HepG2 (cell line): Measurements from ENCODE around the gene IGFN1. TPM values are rescaled to one million over a fixed set of nuclear protein-coding genes. Genes with fewer than 3 reads are reported as not detected.

ENCODE experiments used
- ATAC-seq: fragments of 200-7000 bp; cut with Tn5 transposase; 3 replicates; pipeline ENCODE4 v1.9.1; 2020; ENCODE audit warnings: mild to moderate bottlenecking, moderate library complexity
- BruUV-seq: library from RNA; stranded (reverse); fragments of 400-500 nt; replicated peaks from 2 replicates; lab custom pipeline; 2021; lab: Mats Ljungman, UMichigan
- CTCF ChIA-PET: fragments of 300-600 bp; formaldehyde crosslinking; extraction: SDS; loops from one replicate; lab custom pipeline; 2021; ENCODE audit warnings: low total read pairs, inconsistent platforms, low intra/inter-chr PET ratio; lab: Yijun Ruan, JAX
- POLR2A ChIA-PET: fragments of 350-600 bp; sonication (Branson Sonifier 250); formaldehyde crosslinking; loops from one replicate; lab custom pipeline; 2020; ENCODE audit warnings: antibody characterized with exemption, inconsistent platforms; lab: Yijun Ruan, JAX
- DNase-seq: peaks from one replicate; pipeline ENCODE4 v3.0.0-alpha.2; 2015; ENCODE audit warnings: low spot score
- FAIRE-seq: peaks from 3 replicates; lab custom pipeline; 2011; peaks lifted over from hg19 to GRCh38; lab: Jason Lieb, UNC
- H2AFZ ChIP-seq: one replicate; pipeline ENCODE4 v1.6.1; 2011; ENCODE audit warnings: low read length, inconsistent platforms
- H3K27ac ChIP-seq: fragments of 300-600 bp; 3 replicates; pipeline ENCODE4 v1.8.0; 2011; ENCODE audit warnings: mixed run types, mild to moderate bottlenecking, mixed read lengths, low read length, inconsistent platforms; ENCODE audit not compliant: insufficient read depth; ENCODE audit errors: extremely low read length
- H3K27me3 ChIP-seq, 2 experiments: fragments of 200-600 bp in 1 of 2; 2 replicates in 1 of 2; 3 replicates in 1 of 2; pipeline versions ENCODE4 v1.6.0 to v1.8.0; 2011; ENCODE audit warnings: low read length in 2 of 2, mild to moderate bottlenecking in 2 of 2, moderate library complexity in 2 of 2, inconsistent platforms in 1 of 2; ENCODE audit not compliant: insufficient read depth in 2 of 2, control insufficient read depth in 1 of 2
- H3K36me3 ChIP-seq, 2 experiments: fragments of 200-600 bp in 1 of 2; replicated peaks in 1 of 2; 2 replicates in 1 of 2; 3 replicates in 1 of 2; pipeline versions ENCODE4 v1.5.1 to v1.8.0; 2011; ENCODE audit warnings: low read length in 2 of 2, inconsistent platforms in 1 of 2; ENCODE audit not compliant: insufficient read depth in 2 of 2, control insufficient read depth in 1 of 2
- H3K4me1 ChIP-seq: 2 replicates; pipeline ENCODE4 v1.5.1; 2012; ENCODE audit warnings: low read length, inconsistent platforms; ENCODE audit not compliant: insufficient read depth
- H3K4me2 ChIP-seq: 2 replicates; pipeline ENCODE4 v1.6.0; 2011; ENCODE audit warnings: low read depth, low read length, inconsistent platforms
- H3K4me3 ChIP-seq, 3 experiments: fragments of 200-600 bp in 1 of 3; sonication (generic), shearing (Covaris generic) in 1 of 3; replicated peaks in 1 of 3; 2 replicates each; pipeline ENCODE4 v1.5.1; 2011 to 2016; ENCODE audit warnings: low read length in 3 of 3, inconsistent platforms in 2 of 3, low read depth in 2 of 3, mild to moderate bottlenecking in 2 of 3, control low read depth in 1 of 3, mixed read lengths in 1 of 3; ENCODE audit not compliant: insufficient read depth in 1 of 3
- H3K79me2 ChIP-seq: one replicate; pipeline ENCODE4 v1.6.1; 2011; ENCODE audit warnings: low read length, inconsistent platforms; ENCODE audit not compliant: insufficient read depth
- H3K9ac ChIP-seq: 2 replicates; pipeline ENCODE4 v1.6.0; 2011; ENCODE audit warnings: mild to moderate bottlenecking, low read depth, low read length, inconsistent platforms; ENCODE audit not compliant: insufficient read depth
- H3K9me3 ChIP-seq: 2 replicates; pipeline ENCODE4 v1.5.1; 2012; ENCODE audit warnings: mild to moderate bottlenecking, low read length
- H4K20me1 ChIP-seq: 2 replicates; pipeline ENCODE4 v1.6.0; 2011; ENCODE audit warnings: inconsistent platforms, mild to moderate bottlenecking, low read length, moderate library complexity; ENCODE audit not compliant: insufficient read depth
- FOXK1 ChIP-seq: sonication (generic); formaldehyde crosslinking; IDR thresholded peaks from 2 replicates; pipeline ENCODE4 v1.4.0; 2020; ENCODE audit warnings: low read depth, missing genetic modification reagents, borderline replicate concordance
- JARID2 ChIP-seq: sonication (generic); formaldehyde crosslinking; IDR thresholded peaks from 2 replicates; pipeline ENCODE4 v1.8.1; 2023; ENCODE audit warnings: missing genetic modification reagents, inconsistent platforms; ENCODE audit not compliant: insufficient replicate concordance
- KAT7 ChIP-seq: IDR thresholded peaks from 2 replicates; pipeline ENCODE4 v1.6.1; 2018; ENCODE audit warnings: borderline replicate concordance, missing compliant biosample characterization
- MAFK ChIP-seq, 2 experiments: IDR thresholded peaks in 1 of 2; conservative IDR thresholded peaks in 1 of 2; 2 replicates each; pipeline ENCODE4 v1.6.1; 2011; ENCODE audit warnings: improper control_type of control experiment in 2 of 2, low read length in 2 of 2
- MTA1 ChIP-seq: sonication (generic); formaldehyde crosslinking; IDR thresholded peaks from 2 replicates; pipeline ENCODE4 v1.4.0; 2020; ENCODE audit warnings: missing genetic modification reagents, mild to moderate bottlenecking, borderline replicate concordance
- NFE2 ChIP-seq: sonication (generic); formaldehyde crosslinking; IDR thresholded peaks from 2 replicates; pipeline ENCODE4 v1.4.0; 2020; ENCODE audit warnings: missing genetic modification reagents
- NFE2L1 ChIP-seq: sonication (generic); formaldehyde crosslinking; IDR thresholded peaks from 2 replicates; pipeline ENCODE4 v1.4.0; 2020; ENCODE audit warnings: missing genetic modification reagents, mild to moderate bottlenecking, borderline replicate concordance
- NR0B2 ChIP-seq: sonication (generic); formaldehyde crosslinking; IDR thresholded peaks from 2 replicates; pipeline ENCODE4 v1.4.0; 2020; ENCODE audit warnings: mild to moderate bottlenecking, missing genetic modification reagents
- NR1H2 ChIP-seq: sonication (generic); formaldehyde crosslinking; IDR thresholded peaks from 2 replicates; pipeline ENCODE4 v1.8.1; 2022; ENCODE audit warnings: low read depth, missing genetic modification reagents, borderline replicate concordance
- SIX4 ChIP-seq: sonication (generic); formaldehyde crosslinking; IDR thresholded peaks from 2 replicates; pipeline ENCODE4 v1.4.0; 2020; ENCODE audit warnings: missing genetic modification reagents
- SMARCC2 ChIP-seq: fragments of 450-650 bp; IDR thresholded peaks from 2 replicates; pipeline ENCODE4 v1.6.1; 2017; ENCODE audit warnings: antibody characterized with exemption, mild to moderate bottlenecking
- ZBTB4 ChIP-seq: sonication (generic); formaldehyde crosslinking; IDR thresholded peaks from 2 replicates; pipeline ENCODE4 v1.4.0; 2020; ENCODE audit warnings: missing genetic modification reagents, mild to moderate bottlenecking, borderline replicate concordance
- ZFAT ChIP-seq: sonication (generic); formaldehyde crosslinking; conservative IDR thresholded peaks from 2 replicates; pipeline ENCODE4 v1.8.1; 2023; ENCODE audit warnings: missing genetic modification reagents, inconsistent platforms
- ZMAT5 ChIP-seq: sonication (generic); formaldehyde crosslinking; IDR thresholded peaks from 2 replicates; pipeline ENCODE4 v1.5.0; 2020; ENCODE audit warnings: mild to moderate bottlenecking, low read depth, missing genetic modification reagents, borderline replicate concordance
- ZMYM2 ChIP-seq: sonication (generic); formaldehyde crosslinking; IDR thresholded peaks from 2 replicates; pipeline ENCODE4 v1.8.0; 2022; ENCODE audit warnings: mild to moderate bottlenecking, missing genetic modification reagents
- ZNF225 ChIP-seq: sonication (generic); formaldehyde crosslinking; IDR thresholded peaks from 2 replicates; pipeline ENCODE4 v1.4.0; 2020; ENCODE audit warnings: mild to moderate bottlenecking, missing genetic modification reagents
- ZNF34 ChIP-seq: sonication (generic); formaldehyde crosslinking; IDR thresholded peaks from 2 replicates; pipeline ENCODE4 v1.4.0; 2020; ENCODE audit warnings: mild to moderate bottlenecking, missing genetic modification reagents, borderline replicate concordance
- ZNF576 ChIP-seq: sonication (generic); formaldehyde crosslinking; IDR thresholded peaks from 2 replicates; pipeline ENCODE4 v1.4.0; 2020; ENCODE audit warnings: mild to moderate bottlenecking, missing genetic modification reagents
- ZNF674 ChIP-seq: sonication (generic); formaldehyde crosslinking; IDR thresholded peaks from 2 replicates; pipeline ENCODE4 v1.5.0; 2020; ENCODE audit warnings: low read depth, mild to moderate bottlenecking, missing genetic modification reagents
- WGBS: methylation state at CpG from one replicate; pipeline ENCODE4 v1.1.6; 2017; ENCODE audit warnings: low lambda C conversion rate; 5-methylcytosine and 5-hydroxymethylcytosine counted together
- in situ Hi-C: cut with HindIII; loops from 2 replicates; pipeline ENCODE4 v1.10.0; 2017; ENCODE audit warnings: low pct_unique_long_range_greater_than_20kb; ENCODE audit not compliant: extremely low pct_ligation_motif_present
- intact Hi-C: fragments of 100-400 bp; cut with micrococcal nuclease; formaldehyde crosslinking; loops from one replicate; pipeline ENCODE4 v1.10.0; 2022; ENCODE audit not compliant: unreplicated experiment
- polyA plus RNA-seq, 8 experiments: library from polyadenylated mRNA; depleted of rRNA in 3 of 8; stranded (reverse) in 7 of 8; unstranded in 1 of 8; fragments of >200 nt; fragmentation: Illumina TruSeq in 4 of 8; extraction: Trizol in 4 of 8; gene quantifications; 2 replicates each; pipeline versions ENCODE4 v1.2.1 to v1.2.3, GENCODE V29; 2011 to 2016; ENCODE audit warnings: low read depth in 4 of 8, missing spikeins in 1 of 8, mixed read lengths in 1 of 8; ENCODE audit not compliant: insufficient read depth in 1 of 8
- total RNA-seq, 5 experiments: library from RNA; depleted of rRNA; stranded (reverse); fragments of >200 nt; fragmentation: Illumina TruSeq; extraction: Trizol; gene quantifications; 2 replicates each; pipeline ENCODE4 v1.2.3, GENCODE V29; 2016; ENCODE audit warnings: low read depth in 1 of 5

Gene IGFN1
- total and polyA plus RNA-seq, 2 of the 13 experiments (the other 11 are each of a cell fraction or from before 2014, with no cell fraction given), result 0.04 to 0.05 TPM

GRCh38 chr1:201180141-201180540 is 10.5 kb upstream of the IGFN1 start:
- Histone ChIP-seq H3K79me2 (no peaks in the 10 kb centered on the region), H4K20me1 (no peaks in the 10 kb centered on the region), H2AFZ (no peak overlapping the region), H3K9ac (no peak overlapping the region), H3K9me3 (no peaks in the 10 kb centered on the region), H3K4me2 (no peak overlapping the region), H3K4me1 (peaks cover 40% of the 10 kb centered on the region), H3K36me3 (no peaks in the 10 kb centered on the region), H3K4me3 (no peak overlapping the region), H3K27ac (no peak overlapping the region), H3K27me3 (peaks cover 0 to 32% of the 10 kb centered on the region in 2 experiments; a peak in 2 of 5 replicates)
- ChIA-PET CTCF (no interaction called here), POLR2A (no interaction called here)
- ATAC-seq, result no peak
- intact Hi-C loops, result no loop called here
- BruUV-seq, result no TSS peak
- no peak for DNase-seq
- TF ChIP-seq ZNF674 (CRISPR knock-in tag) (no peak), FOXK1 (no peak), NFE2L1 (CRISPR knock-in tag) (no peak), ZBTB4 (CRISPR knock-in tag) (no peak), MAFK (conservative IDR thresholded peaks at IDR 0.05 in 1 of 2, IDR thresholded peaks at IDR 0.05 in 1 of 2; ENCODE audit: low read length in 2 of 2) (no peak), ZFAT (CRISPR knock-in tag) (no peak), NFE2 (no peak), ZNF225 (CRISPR knock-in tag) (no peak), MTA1 (CRISPR knock-in tag) (no peak), NR1H2 (CRISPR knock-in tag) (no peak), KAT7 (CRISPR knock-in tag) (no peak), JARID2 (no peak), ZMAT5 (CRISPR knock-in tag) (no peak), ZNF34 (CRISPR knock-in tag) (no peak), NR0B2 (CRISPR knock-in tag) (no peak), SIX4 (CRISPR knock-in tag) (no peak), ZMYM2 (no peak), ZNF576 (CRISPR knock-in tag) (no peak), SMARCC2 (no peak)
- no peak for FAIRE-seq
- WGBS, result 0% methylated on average over 1 of the region's 1 CpG
- in situ Hi-C loops, result no loop called here
